Renal pelvis (tissue), 4 donors: ENCODE results near the gene SMAP1. TPM values are rescaled to one million over a fixed set of nuclear protein-coding genes. Genes with fewer than 3 reads are reported as not detected.
A peak's percentile ranks its signal among the peaks of the same experiment; 100 is the strongest.

Experiments
- DNase-seq: peaks from one replicate; pipeline ENCODE4 v3.0.0-alpha.2; 2013
- polyA plus RNA-seq, 3 donors: library from polyadenylated mRNA; unstranded; fragments of 120-200 nt; gene quantifications; one replicate each; pipeline ENCODE4 v1.2.1, GENCODE V29; 2013; ENCODE audit not compliant: insufficient read length in 3 of 3

Gene SMAP1
- polyA plus RNA-seq, 3 donors: 25.8 to 28.9 (median 27.2) TPM

DNA sequence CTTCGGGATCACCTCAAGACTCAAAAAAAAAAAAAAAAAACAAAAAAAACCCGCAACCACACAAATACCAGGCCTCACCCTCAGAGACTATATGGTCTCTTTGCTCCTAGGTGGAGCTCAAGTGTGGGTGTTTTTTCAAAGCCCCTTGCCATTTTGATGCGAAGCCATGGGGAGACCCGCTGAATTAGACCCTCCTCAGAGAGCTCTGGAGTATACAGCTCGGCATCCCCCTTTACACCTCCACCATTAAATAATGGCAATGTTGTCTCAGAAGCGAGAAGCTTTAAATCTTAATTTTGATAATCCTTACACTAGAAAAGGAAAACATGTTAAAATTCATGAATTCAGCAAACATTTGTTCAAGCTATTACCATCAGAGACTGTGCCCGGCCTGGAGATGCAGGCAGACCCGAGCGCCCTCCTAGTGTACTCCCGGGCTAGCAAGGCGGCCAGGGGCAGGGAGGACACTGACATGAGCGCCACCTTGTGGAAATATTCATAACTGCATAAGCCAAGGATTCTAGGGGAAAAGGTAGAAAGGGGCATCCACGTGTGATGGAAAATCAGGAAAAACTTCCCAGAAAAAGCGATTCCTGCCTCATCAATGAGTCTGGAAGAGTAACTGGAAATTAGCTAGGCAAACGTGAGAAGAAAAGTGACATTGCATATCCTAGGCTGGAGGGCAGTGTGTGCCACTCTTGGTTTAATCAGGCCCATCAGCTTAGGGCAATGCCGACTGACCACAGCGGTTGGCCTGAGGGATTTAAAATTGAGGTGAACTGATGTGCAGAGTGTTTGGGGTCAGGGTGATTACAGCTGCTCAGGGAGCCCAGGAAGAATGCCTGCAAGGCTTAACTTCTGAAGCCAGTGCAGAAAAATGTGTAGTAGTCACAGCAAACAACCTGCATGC lies 216.6 kb downstream of the SMAP1 start:
- peak; percentile 24 for DNase-seq

DNA sequence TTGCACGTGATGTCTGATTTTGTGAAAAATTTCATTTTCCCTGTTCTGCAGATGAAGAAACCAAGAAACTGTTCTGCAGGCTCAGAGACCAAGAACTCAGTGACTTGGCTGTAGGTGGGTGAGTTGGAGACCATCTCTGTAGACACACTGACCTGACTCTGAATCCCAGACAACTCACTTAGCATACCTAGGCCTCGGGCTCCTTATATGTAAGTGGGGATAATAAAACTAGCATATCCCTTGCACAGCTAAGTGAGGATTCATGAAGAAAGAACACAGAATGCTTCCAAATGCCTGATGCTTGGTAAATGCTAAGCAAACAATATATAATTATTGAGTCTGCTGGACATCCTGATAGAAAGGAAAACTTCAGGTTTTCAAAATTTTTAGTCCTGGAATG lies 218.4 kb downstream of the SMAP1 start:
- DNase-seq: no peak

DNA sequence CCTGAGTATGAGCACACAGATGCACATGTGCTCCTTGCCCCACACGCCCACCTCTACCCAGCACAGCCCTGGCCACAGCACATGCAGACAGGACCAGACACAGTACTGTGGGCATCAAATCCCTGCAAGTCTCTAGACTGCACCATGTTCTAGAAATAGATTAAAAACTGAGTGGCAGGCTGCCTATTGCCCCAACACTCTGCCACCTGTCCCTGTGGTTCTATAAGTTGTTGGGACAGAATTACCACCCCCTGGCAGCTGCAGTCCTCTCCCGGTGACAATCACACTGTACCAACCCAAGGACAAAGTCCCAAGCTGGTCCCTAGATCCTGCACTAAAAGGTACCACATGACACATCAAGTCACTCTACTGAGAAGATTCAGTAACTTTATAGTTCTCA lies 219.0 kb downstream of the SMAP1 start:
- no peak for DNase-seq

DNA sequence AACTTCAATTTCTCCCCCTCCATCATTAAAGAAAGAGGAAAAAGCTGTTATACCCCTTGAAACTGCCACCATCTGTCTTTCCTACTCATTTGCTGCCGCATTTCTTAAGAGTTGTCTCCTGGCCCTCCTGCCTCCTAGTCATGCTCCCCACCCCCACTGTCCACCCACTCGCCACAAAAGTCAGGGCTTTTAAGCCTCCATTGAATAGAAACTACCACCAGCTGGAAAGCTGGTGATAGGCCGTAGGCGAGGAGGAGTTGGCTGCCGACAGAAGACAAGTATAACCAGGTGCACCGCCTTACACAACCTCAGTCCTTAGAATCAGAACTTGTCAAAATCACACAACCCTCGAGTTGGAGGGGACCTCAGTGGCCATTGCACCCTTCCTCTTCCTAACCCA lies 221.6 kb downstream of the SMAP1 start:
- DNase-seq: no peak

DNA sequence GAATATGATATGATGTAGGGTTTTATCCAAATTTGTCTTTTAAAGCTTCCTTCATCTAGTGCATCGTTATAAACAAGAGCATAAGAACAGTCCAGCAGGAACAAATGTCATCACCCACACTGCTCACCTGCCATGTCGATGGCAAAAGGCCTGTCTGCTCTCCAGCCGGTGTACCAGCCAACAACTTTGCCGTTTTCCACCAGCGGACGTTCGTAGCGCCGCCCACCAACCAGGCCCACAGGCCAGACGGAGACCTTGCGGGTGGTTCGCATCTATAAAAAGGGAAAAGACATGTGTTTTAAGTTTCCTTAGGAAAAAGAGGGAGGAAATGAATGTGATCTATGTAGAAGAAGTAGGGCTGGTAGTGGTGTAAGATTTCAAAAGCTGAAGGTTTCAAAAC lies 226.3 kb downstream of the SMAP1 start:
- no peak for DNase-seq

DNA sequence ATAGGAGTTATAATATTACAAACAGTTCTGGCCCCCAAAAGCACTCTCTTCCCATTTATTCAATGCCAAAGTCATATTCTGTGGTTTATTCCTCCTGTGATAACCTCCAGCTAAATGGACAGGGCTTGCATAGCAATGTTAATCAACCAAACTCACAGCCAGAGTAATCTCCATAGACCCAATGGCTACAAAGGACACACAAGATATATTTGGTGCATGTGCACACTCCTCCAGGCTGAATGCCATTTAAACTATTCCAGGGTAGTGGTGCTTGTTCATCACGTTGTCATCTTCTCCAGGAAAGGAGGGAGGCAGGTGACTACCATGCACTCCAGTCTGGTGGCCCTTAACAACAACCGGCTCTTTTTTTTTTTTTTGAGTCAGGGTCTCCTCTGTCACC lies 232.4 kb downstream of the SMAP1 start:
- no peak for DNase-seq

DNA sequence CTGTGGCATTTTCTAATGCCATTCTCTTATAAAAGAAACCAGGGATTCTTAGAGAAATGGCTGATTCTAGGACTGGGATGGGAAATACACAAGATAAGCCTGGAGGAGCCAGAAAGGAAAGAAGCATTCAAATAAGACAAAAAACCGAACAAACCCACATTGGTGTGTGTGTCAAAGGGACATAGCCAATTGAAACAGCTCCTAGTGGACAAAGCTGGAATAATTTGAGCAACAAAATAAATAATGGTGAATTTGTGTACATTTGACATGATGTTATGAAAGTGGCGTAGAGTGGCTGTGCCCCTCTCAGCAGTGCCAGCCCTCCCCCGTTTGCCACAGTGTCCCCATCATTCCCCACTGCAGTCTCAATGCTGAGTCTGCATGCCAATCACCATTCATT lies 233.6 kb downstream of the SMAP1 start:
- no peak for DNase-seq

DNA sequence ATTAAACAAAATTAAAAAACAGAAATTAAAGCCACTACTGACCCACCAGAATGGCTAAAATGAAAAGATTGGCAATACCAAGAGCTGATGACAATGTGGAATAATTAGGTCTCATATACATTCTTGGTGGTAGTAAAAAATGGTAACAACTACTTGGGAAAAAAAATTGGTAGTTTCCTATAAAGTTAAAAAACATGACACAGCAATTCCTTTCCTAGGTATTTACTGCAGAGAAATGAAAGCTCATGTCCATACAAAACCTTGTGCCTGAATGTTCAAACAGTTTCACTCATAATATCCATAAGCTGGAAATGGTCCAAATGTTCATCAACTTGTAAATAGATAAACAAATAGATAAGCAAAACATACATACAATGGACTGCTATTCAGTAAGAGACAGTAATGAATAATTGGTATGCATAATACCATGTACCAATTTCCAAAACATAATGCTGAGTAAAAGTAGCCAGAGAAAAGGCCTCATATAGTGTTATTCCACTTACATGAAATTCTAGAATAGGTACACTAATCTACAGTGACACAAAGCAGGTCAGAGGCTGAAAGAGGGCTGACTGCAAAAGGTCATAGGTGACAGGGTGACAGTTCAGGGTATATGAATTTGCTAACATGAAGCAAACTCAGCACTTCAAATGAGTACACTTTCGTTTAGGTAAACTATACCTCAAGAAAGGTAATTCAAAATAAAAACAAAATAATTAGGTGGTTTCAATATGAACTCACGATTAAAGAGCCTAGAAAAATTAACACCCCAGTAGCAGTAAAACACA lies 236.2 kb downstream of the SMAP1 start:
- DNase-seq: no peak

DNA sequence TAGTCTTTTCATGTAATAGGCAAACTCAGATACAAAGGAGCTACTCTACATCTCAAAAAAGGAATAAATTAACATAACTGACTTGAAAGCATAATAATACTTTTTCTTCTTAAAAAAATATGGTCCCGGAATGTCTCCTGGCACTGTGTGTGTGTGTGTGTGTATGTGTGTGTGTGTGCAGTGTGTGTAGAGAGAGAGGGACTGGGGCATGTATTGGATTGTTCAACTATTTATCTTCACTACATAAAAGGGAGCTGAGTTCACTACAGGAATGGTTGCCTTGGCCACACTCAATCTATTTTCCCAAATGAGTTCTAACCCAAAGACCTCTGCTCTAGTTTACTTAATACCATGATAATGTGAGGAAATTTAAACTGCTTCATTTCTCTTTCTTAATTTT lies 238.1 kb downstream of the SMAP1 start:
- DNase-seq: no peak

Other genes starting within 250 kb of the SMAP1 start
- 10 to 100 TPM; 14.4 to 21.0 (median 19.4) TPM for gene SDHAF4, start 101.0 kb upstream of the SMAP1 start, polyA plus RNA-seq